Heart right ventricle (tissue), 16 donors: Measurements from ENCODE around the gene TMEM53. TPM values are rescaled to one million over a fixed set of nuclear protein-coding genes. Genes with fewer than 3 reads are reported as not detected.

Source experiments
- ATAC-seq, 8 donors: fragments of 200-7000 bp; cut with Tn5 transposase; one replicate each; pipeline ENCODE4 v1.9.1; 2020; ENCODE audit warnings: mild to moderate bottlenecking in 8 of 8, moderate library complexity in 8 of 8, moderate number of reproducible peaks in 1 of 8
- DNase-seq, 2 donors: peaks; one replicate each; pipeline ENCODE4 v3.0.0-alpha.2; 2020
- H3K27ac ChIP-seq, 10 donors: fragments of 200-600 bp; sonication (generic) in 2 of 10; one replicate each; pipeline versions ENCODE4 v1.5.0 to v1.8.0; 2020 to 2022; ENCODE audit warnings: mild to moderate bottlenecking in 3 of 10
- H3K27me3 ChIP-seq, 7 donors: fragments of 200-600 bp; one replicate each; pipeline ENCODE4 v1.8.0; 2021 to 2022; ENCODE audit warnings: mild to moderate bottlenecking in 2 of 7
- H3K36me3 ChIP-seq, 9 donors: fragments of 200-600 bp; sonication (generic) in 1 of 9; one replicate each; pipeline versions ENCODE4 v1.5.0 to v1.8.0; 2020 to 2022; ENCODE audit warnings: mild to moderate bottlenecking in 2 of 9
- H3K4me1 ChIP-seq, 9 donors: fragments of 200-600 bp; sonication (generic) in 1 of 9; one replicate each; pipeline versions ENCODE4 v1.5.0 to v1.8.0; 2020 to 2022; ENCODE audit warnings: mild to moderate bottlenecking in 4 of 9
- H3K4me3 ChIP-seq, 10 donors: fragments of 200-600 bp; sonication (generic) in 2 of 10; one replicate each; pipeline versions ENCODE4 v1.5.0 to v1.8.0; 2020 to 2022; ENCODE audit warnings: mild to moderate bottlenecking in 7 of 10, moderate library complexity in 2 of 10
- H3K9me3 ChIP-seq, 11 donors: fragments of 200-600 bp in 10 of 11; sonication (generic) in 2 of 11; one replicate each; pipeline versions ENCODE4 v1.5.0 to v1.8.0; 2013 to 2022; ENCODE audit warnings: mild to moderate bottlenecking in 2 of 11, control low read depth in 1 of 11, moderate library complexity in 1 of 11
- WGBS, 2 donors: extraction: QIAGEN DNeasy Blood & Tissue Kit; methylation state at CpG; one replicate each; pipeline ENCODE4 v1.1.7; 2013; ENCODE audit warnings: inconsistent platforms in 1 of 2; 5-methylcytosine and 5-hydroxymethylcytosine counted together
- intact Hi-C, 10 donors: fragments of 100-400 bp; cut with DNase I; formaldehyde crosslinking; loops; one replicate each; pipeline versions ENCODE4 v1.11.1 to v1.14.2; 2022
- polyA plus RNA-seq, 2 donors: library from polyadenylated mRNA; stranded (reverse); fragments of 200-250 nt; gene quantifications; one replicate each; pipeline ENCODE4 v1.2.3, GENCODE V29; 2013
- total RNA-seq, 10 donors: library from RNA; stranded (reverse); fragmentation: NEBNext Ultra II Directional in 3 of 10; extraction: Animal tissue kit (Norgen Biotek cat#: 25700) in 3 of 10; gene quantifications; one replicate each; pipeline versions ENCODE4 v1.2.1 to v1.2.4, GENCODE V29; 2021 to 2023
- TF ChIP-seq, protein P1 (sequence below), 9 donors: fragments of 200-600 bp; sonication (generic) in 2 of 9; IDR thresholded peaks; one replicate each; pipeline versions ENCODE4 v1.5.0 to v1.8.0; 2021 to 2022; ENCODE audit warnings: antibody characterized with exemption in 9 of 9, mild to moderate bottlenecking in 5 of 9, moderate library complexity in 1 of 9
- donor health status: Arrhythmogenic right ventricular cardiomyopathy.
- donor health status: ischemic (EF 13 %, LVEDD 7.1; RV severe dilation, severe dysfunction).
- donor health status: healthy with polysubstance abuse.
- donor health status: DM: no; HTN: yes; CAD: no.
- donor health status: DM: no; HTN: no; CAD: no.
- donor health status: ischemic (EF 25% LVEDD 6.9; RV normal size, moderate dysfunction).
- donor health status: ischemic (EF 25% LVEDD 5.7; RV mildly dilated, moderate dysfunction).
- donor health status: healthy.
- donor health status: DM: yes; HTN: yes; CAD: no.
- donor health status: Ischemic cardiomyopathy.
- donor health status: ischemic (EF 35%, LVEDD 5.7; RV mildly dilated, moderate dysfunction).
- donor health status: nonischemic (EF 11% LVEDD 7.7; RV severe dilation, severe dysfunction).
- donor health status: DM: yes; HTN: yes; CAD: no.
- donor health status: PGD.
- donor health status: ischemic (EF 29% LVEDD 5.4; RV normal size, mild dysfunction).
- donor health status: nonischemic (EF 23%, LVEDD 6.1; RV moderate dilation, normal function).

The TMEM53 gene
- total and polyA plus RNA-seq, 12 donors, result 6.6 to 21.0 (median 12.2) TPM

DNA sequence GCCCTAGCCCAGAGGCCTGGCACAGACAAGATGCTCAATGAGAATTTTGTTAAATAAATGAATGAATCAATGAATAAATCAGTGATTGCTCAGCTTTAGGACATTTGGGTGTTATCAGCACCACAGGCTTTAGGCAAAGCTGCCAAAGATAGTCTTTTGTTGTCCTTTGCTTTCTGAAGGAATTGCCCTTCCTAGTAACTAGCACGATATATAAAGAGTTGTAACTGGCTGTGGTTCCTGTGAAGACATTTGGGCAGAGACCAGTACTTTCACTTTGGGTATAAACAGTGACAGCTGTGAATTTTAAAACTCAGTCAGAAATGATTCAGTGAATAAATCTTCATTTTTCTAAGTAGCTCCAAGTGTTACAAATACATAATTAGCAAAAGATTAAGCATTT lies 43.4 kb upstream of the TMEM53 start:
- no peaks in the 10 kb centered on the region for H3K36me3 ChIP-seq
- DNase-seq, result no peak
- TF ChIP-seq, protein P1, sequence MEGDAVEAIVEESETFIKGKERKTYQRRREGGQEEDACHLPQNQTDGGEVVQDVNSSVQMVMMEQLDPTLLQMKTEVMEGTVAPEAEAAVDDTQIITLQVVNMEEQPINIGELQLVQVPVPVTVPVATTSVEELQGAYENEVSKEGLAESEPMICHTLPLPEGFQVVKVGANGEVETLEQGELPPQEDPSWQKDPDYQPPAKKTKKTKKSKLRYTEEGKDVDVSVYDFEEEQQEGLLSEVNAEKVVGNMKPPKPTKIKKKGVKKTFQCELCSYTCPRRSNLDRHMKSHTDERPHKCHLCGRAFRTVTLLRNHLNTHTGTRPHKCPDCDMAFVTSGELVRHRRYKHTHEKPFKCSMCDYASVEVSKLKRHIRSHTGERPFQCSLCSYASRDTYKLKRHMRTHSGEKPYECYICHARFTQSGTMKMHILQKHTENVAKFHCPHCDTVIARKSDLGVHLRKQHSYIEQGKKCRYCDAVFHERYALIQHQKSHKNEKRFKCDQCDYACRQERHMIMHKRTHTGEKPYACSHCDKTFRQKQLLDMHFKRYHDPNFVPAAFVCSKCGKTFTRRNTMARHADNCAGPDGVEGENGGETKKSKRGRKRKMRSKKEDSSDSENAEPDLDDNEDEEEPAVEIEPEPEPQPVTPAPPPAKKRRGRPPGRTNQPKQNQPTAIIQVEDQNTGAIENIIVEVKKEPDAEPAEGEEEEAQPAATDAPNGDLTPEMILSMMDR (IDR thresholded peaks at IDR 0.05), result no peak
- H3K27me3 ChIP-seq, result peaks cover 0 to 4% (median 0%) of the 10 kb centered on the region in 7 donors
- H3K4me1 ChIP-seq, result peaks cover 0 to 27% (median 6%) of the 10 kb centered on the region in 9 donors
- WGBS, 2 donors, result 53 to 69% methylated on average over 1 of the region's 1 CpG
- no peak overlapping the region for H3K4me3 ChIP-seq
- no peak overlapping the region for H3K27ac ChIP-seq
- intact Hi-C loops, result loop anchor here in 1 of 10 donors (5.0 kb wide), 1 partner anchor 585 kb away; no protein-coding TSS in a partner anchor
- ATAC-seq, result no peak
- H3K9me3 ChIP-seq, result no peaks in the 10 kb centered on the region

DNA sequence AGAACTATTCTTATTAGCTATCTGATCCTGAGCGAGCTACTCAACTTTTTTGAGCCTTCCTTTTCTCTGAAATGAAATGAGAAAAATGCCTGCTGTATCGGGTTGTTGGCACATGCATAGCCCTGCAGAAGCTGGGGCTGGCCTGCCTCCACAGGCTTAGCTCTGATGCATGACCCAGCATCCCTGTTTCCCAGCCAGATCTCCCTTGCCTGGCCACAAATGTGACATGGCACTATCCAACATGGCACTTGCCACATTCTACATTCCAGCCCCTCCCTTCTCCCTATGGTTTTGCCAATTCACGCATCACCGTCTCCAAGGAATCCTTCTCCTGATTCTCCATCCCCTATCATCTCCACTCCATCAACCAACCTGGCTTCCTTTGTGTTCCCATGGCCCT lies 42.9 kb upstream of the TMEM53 start:
- H3K36me3 ChIP-seq, result no peaks in the 10 kb centered on the region
- peaks cover 0 to 22% (median 6%) of the 10 kb centered on the region in 9 donors for H3K4me1 ChIP-seq
- ATAC-seq (no peak), DNase-seq (no peak)
- TF ChIP-seq, protein P1 (IDR thresholded peaks at IDR 0.05), result no peak
- H3K4me3 ChIP-seq, result no peak overlapping the region
- H3K27me3 ChIP-seq, result peaks cover 0 to 4% (median 0%) of the 10 kb centered on the region in 7 donors
- 89 to 93% methylated on average over 4 of the region's 4 CpGs for WGBS, 2 donors
- intact Hi-C loops, result loop anchor here in 1 of 10 donors (5.0 kb wide), 1 partner anchor 585 kb away; no protein-coding TSS in a partner anchor
- no peak overlapping the region for H3K27ac ChIP-seq
- H3K9me3 ChIP-seq, result no peaks in the 10 kb centered on the region

DNA sequence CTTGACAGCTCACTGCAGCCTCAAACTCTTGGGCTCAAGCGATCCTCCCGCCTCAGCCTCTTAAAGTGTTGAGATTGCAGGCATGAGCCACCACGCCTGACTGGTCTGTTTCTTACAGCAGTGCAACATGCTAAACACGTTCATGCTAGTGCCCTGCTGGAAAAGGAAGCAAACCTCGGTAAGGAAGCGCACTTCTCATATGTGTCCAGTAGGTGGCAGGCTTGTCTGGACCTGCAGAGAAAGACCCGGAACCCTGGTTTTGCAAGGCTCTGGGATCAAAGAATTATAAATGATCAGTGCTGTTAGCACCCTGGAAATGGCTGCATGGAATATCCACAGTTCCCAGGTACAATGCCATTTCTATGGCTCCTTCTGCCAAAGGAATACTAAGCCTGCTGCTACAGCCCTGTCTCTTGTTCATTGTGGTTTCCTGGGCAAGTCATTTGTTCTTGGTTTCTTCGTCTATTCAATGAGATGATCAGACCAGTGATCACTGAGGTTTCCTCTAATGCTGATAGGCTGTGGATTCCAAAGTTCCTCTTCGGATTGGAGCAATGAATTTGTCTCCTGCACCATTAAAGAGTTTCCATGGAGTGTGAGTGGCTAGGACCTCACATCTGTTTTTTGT lies 40.8 kb upstream of the TMEM53 start:
- intact Hi-C loops, result loop anchor here in 1 of 10 donors (5.0 kb wide), 1 partner anchor 587 kb away; no protein-coding TSS in a partner anchor
- TF ChIP-seq, protein P1 (IDR thresholded peaks at IDR 0.05), result peak; percentile 82 to 97 (median 92)
- WGBS, 2 donors, result 9 to 11% methylated on average over 9 of the region's 9 CpGs
- Histone ChIP-seq H3K27ac (no peak overlapping the region), H3K4me3 (no peak overlapping the region), H3K9me3 (no peaks in the 10 kb centered on the region), H3K36me3 (no peaks in the 10 kb centered on the region), H3K27me3 (peaks cover 0 to 6% (median 0%) of the 10 kb centered on the region in 7 donors), H3K4me1 (peaks cover 0 to 10% (median 6%) of the 10 kb centered on the region in 9 donors)
- ATAC-seq, result peak; percentile 64 to 84 (median 72)
- DNase-seq, result peak in 1 of 2 donors; percentile 64

DNA sequence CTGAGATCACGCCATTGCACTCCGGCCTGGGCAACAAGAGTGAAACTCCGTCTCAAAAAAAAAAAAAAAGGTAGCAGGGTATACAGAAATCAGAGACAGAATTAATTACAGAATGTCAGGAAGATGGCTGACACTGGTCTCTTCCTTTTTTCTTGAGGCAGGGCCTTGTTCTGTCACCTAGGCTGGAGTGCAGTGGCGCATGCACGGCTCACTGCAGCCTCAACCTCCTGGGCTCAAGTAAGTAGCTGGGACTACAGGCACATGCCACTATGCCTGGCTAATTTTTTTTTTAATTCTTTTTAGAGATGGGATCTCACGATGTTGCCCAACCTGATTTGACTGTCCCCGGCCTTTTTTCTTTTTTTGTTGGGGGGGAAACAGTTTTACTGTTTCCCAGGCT lies 40.3 kb upstream of the TMEM53 start:
- peaks cover 0 to 10% (median 6%) of the 10 kb centered on the region in 9 donors for H3K4me1 ChIP-seq
- no peak overlapping the region for H3K27ac ChIP-seq
- 89 to 90% methylated on average over 7 of the region's 7 CpGs for WGBS, 2 donors
- DNase-seq (no peak), ATAC-seq (no peak)
- intact Hi-C loops, result no loop called here
- H3K27me3 ChIP-seq, result peaks cover 0 to 6% (median 4%) of the 10 kb centered on the region in 7 donors
- no peak overlapping the region for H3K4me3 ChIP-seq
- TF ChIP-seq, protein P1 (IDR thresholded peaks at IDR 0.05), result no peak
- H3K9me3 ChIP-seq, result no peaks in the 10 kb centered on the region
- H3K36me3 ChIP-seq, result no peaks in the 10 kb centered on the region
